ENCODE data around the gene CCR8.

Gene CCR8, protein sequence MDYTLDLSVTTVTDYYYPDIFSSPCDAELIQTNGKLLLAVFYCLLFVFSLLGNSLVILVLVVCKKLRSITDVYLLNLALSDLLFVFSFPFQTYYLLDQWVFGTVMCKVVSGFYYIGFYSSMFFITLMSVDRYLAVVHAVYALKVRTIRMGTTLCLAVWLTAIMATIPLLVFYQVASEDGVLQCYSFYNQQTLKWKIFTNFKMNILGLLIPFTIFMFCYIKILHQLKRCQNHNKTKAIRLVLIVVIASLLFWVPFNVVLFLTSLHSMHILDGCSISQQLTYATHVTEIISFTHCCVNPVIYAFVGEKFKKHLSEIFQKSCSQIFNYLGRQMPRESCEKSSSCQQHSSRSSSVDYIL

DNA sequence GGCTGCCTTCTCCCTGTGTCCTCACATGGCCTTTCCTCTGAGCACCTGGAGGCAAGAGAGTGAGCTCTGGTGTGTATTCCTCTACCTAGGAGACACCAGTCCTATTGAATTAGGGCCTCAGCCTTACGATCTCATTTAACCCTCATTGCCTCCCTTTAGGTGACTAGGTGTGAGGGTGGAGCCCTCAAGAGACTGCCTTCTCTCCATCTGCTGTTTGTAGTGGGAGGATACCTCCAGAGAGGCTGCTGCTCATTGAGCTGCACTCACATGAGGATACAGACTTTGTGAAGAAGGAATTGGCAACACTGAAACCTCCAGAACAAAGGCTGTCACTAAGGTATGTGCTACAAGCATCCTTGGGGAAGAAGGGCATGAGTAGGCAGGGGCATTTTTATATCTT, at the start of gene CCR8:
TSS of gene CCR8 (plus strand) at position 217 of the 400 bp plus-strand sequence. CDS start 2,623 bp downstream, outside the sequence.
- peak; percentile 30 for DNase-seq

DNA sequence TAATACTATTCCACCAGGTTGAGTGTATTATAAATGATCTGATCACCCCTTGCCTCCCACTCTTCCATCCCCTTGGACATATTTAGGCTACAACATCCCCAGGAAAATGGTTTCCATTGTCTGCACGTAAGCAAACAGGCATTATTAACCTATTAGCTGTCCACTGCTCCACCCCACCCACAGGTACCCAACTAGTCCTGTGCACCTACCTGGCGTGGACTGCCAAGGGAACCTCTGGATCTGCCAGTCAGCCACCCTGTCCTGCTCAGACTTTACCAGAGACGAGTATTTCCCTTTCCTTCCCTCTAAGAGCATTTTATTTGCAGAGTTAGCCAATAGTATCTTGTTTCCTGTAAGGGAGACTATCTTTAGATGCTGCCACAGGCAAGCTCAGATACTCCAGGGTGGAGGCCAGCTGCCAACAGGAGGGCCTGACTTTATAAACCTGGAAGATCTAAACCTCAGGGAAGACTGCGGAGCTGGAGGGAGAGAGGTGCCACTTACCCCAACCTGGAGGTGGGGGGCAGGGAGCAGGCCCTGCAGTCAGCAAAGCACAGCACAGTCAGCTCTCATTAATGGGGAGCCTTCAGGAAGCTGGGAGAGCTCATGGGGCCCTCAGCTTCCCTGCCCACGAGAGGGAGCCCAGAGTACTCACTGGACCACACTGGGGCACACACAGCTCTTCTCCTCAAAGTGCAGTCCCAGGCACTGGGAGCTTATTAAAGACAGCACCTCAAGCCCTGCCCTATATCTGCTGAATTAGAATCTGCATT, 49.6 kb upstream of the CCR8 start, which contains the start of gene CX3CR1:
TSS of gene CX3CR1 (minus strand) at position 292 of the 773 bp plus-strand sequence. CDS start 13,527 bp downstream, outside the sequence.
- no peak for DNase-seq

DNA sequence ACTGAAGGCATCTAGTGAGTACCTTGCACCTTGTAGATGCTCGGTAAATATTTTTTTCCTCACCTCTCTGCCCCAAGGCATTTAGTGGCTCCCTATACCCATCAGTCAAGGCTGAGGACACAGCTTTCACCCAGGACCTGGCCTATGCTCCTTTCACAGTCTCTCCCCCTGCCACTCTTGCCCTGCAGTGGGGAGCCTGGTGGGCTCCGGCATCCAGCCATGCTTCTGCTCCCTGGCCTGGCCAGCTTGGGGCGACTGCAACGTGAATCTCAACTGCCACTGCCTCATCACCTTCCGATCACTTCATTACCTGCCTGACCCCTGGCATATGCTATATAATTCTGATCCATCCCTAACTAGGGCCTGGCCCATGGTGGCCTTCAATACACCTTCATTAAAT, 48.9 kb upstream of the CCR8 start:
- no peak for DNase-seq

DNA sequence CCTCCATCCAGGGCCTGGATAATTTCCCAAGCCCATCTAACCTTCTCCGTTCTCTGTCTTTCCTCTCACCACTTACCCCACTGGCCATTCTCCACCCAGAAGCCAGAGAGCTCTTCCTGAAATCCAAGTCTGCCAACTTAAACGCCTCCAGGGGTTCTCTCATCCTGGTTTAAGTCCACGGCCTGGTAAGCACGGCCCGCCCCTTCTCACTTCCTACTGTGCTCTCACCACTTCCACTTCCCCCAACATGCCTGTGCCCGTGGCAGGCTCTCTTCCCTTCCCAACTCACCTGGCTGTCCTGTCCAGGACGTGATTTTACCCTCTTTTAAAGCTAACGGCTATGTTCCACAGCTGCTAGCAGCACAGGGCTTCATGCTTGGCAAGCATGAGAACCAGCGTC, 48.0 kb upstream of the CCR8 start:
- DNase-seq: no peak

DNA sequence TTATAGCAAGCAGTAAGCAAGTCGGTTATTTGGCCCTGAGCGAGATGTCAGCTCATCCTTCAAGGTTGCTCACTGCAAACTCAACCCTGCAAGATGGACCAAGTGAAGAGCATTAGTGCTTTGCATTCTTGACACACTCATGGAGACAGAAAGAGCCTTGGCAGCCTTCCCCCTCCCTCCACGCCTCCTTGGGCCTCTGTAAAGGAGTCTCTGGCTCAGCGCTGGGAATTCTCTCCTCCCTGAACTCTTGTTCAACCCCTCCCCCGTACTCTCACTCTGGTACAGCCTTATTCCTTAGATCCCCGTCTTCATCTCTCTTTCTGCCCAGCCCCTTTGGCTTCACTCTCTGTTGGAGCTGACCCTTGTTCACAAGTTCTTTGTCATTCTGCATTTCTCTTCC, 47.5 kb upstream of the CCR8 start:
- DNase-seq: no peak

DNA sequence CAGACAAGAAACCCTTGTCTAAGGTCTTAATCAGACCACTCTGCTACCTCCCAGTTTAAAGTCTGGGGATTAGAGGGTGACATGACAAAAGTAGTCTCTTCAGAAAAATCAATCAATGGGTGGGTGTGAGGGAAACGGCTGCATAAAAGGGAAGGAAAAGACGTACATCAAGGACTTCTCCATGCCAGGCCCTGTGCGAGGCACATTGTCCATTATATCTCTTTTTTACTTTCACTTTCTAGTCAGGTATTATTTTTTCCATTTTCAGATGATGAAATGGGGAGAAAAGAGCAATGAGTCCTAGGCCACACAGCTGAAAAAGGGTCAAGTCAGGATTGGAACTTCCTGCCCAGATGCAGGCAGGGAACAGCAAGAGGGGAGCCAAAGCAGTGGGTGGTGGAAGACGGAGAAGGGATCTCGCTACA, 45.0 kb upstream of the CCR8 start:
- no peak for DNase-seq

DNA sequence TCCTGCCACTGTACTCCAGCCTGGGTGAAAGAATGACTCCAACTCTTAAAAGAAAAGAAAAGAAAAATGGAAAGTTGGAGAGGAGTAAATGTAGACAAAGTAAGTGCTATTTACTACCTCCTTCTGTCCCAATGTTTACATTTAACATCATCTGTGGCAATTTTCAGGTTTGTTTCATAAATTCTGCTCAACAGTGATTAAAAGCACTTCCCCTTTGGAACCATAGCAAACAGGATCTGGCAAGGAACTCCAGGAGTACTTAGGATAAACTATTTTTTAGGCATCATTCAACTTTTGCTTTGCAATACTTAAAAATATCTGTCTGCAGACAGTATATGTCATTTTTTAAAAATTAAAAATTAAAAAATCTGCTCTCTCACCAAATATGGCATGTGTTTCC, 44.2 kb upstream of the CCR8 start:
- DNase-seq: no peak

DNA sequence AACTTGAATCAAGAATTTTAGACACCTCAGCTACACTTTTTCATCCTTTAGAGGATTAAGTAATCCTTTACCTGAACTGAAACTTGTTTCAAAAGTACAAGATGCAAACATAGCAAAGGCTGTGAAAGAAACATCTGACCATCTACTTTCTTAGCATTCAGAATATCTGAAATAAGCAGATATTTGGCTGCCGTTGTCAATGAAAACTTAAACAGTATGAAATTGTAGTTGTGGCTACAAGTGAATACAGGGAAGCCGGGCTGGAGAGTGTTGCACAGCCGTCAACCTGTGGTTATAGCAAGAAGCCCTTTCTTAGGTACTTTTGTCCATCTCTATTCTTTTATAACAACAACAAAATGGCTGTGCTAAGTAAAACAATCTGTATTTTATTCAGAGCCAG, 42.7 kb upstream of the CCR8 start:
- DNase-seq: no peak

DNA sequence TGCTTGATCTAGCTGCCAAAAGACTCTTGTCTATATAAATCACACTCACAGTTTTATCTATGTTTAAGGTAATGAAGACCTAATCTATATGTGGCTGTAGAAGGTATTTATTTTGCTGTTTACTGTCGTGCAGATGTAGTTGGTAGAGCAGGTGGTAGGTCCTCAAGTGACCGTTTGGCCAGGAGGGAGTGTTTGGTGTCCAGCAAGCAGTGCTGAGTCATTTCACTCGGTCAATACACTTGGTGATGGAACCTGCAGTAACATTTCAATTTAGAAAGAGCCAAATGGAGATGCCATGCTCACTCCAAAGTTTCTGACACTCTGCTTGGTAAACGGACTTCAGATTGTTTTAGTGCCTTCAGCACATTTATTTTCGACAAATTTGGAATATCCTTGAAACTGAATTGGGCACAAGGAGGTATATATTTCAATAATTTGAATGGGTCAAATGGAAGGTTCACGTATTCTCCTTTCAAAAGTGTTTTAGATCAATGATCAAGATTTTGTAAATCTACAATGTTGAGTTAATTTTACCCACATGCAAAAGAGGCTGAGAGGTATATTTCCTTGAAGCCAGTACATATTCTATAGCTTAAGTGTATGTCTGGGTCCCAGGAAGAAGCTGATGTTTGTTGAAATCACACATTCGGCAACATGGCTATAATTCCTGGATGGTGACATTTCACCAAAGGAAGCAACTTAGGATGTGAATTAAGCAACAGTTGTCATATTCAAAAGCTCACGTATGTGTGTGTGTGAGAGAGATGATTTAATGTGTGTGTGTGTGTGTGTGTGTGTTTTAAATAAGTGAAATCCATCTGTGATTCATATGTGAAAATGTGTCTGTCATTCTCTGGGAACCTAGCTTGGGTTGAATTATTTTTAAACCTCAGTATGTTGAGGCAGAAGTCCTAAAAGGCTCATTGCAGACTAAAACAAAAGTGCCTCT, 42.0 kb upstream of the CCR8 start:
- no peak for DNase-seq

DNA sequence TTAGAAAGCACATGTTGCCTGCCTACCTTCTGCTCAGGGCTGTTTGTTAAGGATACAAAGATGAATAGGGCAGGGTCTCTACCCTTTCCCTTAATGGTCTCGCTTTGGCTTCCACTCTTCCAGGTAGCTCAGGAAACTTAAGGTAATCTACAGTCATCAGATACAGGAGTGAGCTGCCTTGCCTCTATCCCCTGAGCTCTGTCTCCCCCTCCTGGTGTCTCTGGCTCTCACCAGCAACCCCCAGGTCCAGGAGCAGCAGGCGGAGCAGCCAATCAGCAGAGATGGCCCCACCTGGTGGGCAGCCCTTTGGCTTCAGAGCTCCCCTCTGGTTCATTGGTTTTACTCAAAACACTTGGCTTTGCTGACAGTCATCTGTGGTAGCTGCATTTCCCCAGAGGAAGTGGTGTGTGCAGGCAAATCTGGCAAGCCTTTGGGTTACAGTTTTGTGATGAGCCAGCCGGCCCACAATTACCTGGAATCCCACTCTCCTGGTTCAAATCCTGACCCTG, 41.2 kb upstream of the CCR8 start:
- DNase-seq: peak; percentile 89

DNA sequence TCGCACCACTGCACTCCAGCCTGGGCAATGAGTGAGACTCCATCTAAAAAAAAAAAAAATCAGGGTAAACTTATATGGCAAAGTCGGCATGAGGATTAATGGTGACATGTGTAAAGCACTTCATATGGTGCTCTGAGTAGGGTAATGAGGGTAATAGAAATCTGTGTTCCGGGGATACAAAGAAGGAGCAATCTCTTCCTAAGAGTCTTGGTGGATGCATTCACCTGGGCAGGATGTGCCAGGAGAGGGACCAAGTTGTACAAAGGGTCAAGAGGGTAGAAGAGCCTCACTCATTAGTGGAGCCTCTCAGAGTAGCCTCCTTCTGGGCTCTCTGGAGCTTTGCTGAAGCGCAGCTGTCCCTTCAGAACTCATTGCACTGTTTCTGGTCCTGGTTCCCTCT, 40.4 kb upstream of the CCR8 start:
- no peak for DNase-seq

DNA sequence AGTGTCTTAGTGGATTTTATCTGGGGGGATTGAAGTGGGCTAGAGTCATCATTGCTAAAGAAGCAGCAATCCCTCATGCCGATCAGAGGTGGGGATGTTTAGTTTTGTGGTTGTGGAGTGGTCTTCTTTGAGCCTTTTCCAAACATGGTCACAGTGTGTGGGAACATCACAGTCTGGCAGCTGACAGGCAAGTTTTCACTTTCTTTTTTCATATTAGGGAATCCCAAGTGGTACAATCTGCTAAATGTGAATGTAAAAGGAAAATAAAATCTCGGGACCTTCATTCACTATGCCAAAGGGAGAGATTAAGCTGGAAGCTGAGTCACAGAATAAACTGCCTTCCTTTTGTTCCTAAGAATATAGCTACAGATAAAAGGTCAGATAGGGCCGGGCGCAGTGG, 39.3 kb upstream of the CCR8 start:
- no peak for DNase-seq

DNA sequence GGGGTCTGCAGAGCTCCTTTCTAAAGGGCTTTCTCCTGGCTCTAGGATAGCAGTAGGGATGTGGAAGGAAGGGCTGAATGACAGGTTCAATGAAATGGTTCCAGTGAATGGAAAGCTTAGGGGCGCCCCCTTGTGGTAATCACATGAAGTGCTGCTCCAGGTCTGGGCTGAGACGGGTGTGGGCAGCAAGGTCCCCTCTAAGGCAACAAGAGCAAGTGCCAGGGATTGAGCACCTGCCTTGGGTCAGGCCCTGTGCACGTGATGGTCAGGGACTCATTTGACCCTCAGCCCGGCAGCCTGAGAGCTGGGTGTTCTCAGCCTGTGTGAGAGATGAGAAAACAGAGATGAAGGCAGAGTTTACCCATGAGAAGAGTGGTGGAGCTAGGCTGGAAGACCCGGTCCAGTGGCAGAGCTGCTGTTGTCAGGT, 37.6 kb upstream of the CCR8 start:
- DNase-seq: peak; percentile 77

DNA sequence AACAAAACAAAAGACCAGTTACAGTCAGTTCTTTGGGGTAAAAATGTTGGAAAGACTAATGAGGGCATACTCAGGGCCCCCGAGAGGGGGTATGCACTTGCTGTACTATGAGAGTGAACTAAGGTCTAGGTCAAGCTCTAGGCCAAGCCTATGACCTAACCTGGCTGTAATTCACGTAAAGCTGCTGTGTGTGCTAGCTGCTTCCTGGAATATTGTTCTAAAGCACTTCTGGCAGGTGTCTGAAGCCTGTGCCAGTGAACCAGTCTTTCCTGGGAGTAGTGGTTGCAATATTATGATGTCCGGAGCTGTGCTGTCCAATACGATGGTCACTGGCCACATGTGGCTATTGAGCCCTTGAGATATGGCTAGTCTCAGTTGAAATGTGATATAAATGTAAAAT, 36.5 kb upstream of the CCR8 start:
- DNase-seq: no peak

DNA sequence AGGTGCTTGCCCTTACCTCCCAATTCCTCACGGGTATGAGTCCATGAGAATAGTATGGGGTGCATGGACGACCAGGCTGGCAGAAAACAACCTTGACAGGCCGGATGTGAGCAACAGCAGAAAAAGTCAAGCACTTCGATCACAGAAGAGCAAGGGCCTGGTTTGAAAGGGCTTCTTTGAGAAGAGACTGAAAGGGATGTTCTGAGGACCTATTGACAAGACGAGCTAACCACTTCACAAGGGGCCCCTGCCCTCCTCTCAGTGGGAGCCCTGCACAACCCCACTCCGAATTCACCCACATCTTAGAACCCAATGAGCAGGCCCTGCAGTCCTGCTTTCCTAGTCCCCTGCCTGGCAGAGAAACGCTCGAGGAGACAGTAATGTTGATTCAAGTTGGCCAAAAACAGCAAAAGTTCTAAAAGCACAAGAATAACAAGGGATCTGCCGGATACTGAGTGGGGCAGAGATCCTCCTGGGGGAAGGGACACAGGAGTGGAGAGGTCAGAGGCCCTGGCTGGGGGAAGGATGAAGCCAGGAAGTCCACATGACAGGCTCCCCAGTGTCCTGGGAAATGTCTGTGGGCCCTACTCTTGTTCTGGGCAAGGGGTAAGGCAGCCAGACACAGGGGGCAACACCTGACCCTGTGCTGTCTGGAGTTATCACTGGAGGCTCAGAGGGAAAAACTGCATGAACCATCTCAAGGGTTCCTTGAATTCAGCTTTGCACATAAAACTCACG, 34.9 kb upstream of the CCR8 start:
- DNase-seq: no peak

DNA sequence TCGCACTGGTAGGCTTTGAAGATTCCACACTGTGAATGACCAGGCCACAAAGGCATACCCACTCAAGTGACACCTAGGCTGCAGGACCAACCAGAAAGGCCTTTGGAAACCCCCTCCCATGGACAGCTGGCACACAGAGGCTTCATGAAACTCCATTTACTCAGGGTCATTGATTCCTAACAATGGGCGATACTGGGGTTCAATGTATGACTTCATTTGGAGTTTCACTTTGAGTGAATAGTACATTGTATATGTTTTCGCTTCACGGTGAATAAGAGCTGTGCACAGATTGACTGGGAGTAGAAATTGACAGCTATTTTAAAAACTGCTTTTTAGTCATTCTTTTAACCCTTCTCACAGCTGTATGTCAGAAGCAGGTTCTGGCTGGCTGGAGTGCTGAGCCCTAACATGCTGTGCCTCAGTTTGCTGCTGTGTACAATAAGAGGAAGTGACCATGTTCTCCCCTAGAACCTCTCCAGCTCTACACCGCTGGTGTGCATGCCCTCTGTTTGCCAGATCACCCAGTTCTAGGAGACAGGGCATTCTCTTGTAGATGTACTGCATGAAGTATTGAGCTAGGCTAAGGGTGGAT, 34.2 kb upstream of the CCR8 start:
- no peak for DNase-seq

DNA sequence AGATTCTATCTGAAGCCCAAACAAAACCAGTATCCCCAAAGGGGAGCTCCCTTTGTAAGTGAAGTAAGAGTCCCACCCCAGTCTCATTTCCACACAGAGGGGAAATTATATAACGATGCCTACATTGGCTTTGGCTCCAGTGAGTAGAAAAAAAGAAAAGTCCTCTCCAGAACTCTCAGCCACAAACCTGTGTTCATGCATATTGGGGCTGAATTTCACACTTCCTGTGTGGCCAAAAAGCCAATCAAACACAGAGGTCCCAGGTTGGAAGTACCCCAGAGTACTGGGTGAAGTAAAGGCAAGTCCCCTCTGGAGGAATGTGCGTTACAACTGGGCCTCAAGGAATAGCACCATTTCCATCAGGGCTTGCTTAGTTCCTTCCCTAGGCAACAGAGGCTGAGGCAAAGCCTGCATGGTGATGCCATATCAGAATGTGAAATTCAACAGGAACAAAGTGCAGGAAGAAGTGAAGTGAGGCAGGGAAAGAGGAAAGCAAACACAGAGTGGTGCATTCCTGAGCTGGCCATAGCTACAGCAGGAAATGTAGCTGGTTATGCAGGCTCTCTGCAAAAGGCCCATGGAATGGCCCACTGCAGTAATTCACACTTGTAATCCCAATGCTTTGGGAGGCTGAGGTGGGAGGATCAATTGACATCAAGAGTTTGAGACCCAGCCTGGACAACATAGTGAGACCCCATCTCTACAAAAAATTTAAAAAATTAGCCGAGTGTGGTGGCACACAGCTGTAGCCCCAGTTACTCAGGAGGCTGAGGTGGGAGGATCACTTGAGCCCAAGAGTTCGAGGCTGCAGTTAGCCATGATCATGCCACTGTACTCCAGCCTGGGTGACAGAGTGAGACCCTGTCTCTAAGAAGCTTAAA, 33.1 kb upstream of the CCR8 start:
- DNase-seq: no peak

DNA sequence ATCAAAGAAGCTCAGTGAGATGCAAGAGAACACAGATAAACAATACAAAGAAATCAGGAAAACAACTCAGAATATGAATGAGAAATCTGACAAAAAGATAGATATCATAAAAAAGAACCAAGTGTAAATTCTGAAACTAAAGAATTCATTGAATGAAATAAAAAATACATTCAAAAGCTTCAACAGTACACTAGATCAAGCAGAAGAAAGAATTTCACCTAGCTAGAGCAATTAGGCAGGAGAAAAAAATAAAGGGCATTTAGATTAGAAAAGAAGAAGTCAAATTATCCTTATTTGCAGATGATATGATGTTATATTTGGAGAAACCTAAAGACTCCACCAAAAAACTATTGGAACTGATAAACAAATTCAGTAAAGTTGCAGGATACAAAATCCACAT, 30.2 kb upstream of the CCR8 start:
- no peak for DNase-seq

DNA sequence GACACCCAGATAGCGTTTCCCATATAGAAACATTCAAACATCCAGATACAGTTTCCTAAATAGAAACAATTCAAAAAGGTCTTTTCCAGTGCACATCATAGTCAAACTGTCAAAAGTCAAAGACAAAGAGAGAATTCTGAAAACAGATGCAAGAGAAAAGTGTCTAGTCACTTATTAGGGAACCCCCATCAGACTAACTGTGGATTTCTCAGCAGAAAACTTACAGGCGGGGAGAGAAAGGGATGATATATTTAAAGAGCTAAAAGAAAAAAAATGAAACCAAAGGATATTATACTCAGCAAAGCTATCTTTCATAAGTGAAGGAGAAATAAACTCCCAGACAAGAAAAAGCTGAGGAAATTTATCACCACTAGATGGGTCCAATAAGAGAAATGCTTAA, 27.3 kb upstream of the CCR8 start:
- DNase-seq: no peak

DNA sequence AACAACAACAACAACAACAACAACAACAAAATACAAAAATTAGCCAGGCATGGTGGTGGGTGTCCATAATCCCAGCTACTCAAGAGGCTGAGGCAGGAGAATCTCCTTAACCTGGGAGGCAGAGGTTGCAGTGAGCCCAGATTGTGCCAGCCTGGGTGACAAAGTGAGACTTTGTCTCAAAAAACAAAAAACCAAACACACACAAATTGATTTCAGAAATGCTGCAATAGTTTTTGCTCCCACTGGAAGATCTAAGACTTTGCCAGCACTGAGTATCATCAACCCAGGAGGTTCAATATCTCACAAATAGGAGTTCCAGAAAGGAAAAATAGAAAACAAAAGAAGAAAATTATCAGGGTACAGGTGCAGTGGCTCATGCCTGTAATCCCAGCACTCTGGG, 16.2 kb upstream of the CCR8 start:
- no peak for DNase-seq

DNA sequence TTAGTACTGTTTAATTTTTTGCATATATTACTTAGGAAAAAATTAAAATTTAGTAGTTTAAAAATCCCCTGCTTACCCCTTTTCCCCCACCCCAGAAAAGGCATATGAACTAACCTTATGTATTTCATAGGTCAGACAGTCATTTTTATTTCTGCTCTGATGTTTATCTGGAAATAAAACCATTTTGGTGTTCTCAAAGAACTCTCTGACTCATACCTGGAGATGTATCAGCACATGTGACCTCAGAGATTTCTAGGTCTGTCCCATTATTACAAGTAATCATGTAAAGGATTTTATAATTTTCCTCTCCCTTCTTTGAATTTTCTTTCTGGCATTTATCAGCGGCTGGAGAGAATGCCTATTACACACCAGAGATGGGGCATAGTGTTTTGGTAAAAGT, 14.1 kb upstream of the CCR8 start:
- no peak for DNase-seq
